ENCODE results near the gene HCST.

HCST gene

GRCh38 chr19:35901854-35902661 is at the start of gene HCST:
Gene HCST, plus strand, starts transcription at chr19:35902529. Its CDS starts 65 bp downstream, at chr19:35902594.
- TF ChIP-seq POLR2A (IDR thresholded peaks at IDR 0.05; ENCODE audit: extremely low read depth, insufficient read length), result no peak
- 0 out of 2 replicates have a peak, but pooled peaks have one; percentile 66 for TF ChIP-seq MAX (IDR thresholded peaks at IDR 0.05; ENCODE audit: low read depth, low read length)
- TF ChIP-seq MYC (IDR thresholded peaks at IDR 0.05; ENCODE audit: low read depth, low read length), result peak; percentile 50; the same call in 1 of the 2 replicates
- H3K4me3 ChIP-seq (ENCODE audit: low read depth, low read length), result peak within 1 kb of the TSS; percentile 40
- DNase-seq (ENCODE audit: low read depth), result peak; percentile 81

GRCh38 chr19:35853038-35853756 is 49.1 kb upstream of the HCST start:
- no peak overlapping the region for H3K4me3 ChIP-seq (ENCODE audit: low read depth, low read length)
- no peak for DNase-seq (ENCODE audit: low read depth)
- TF ChIP-seq MAX (IDR thresholded peaks at IDR 0.05; ENCODE audit: low read depth, low read length) (no peak), CTCF (IDR thresholded peaks at IDR 0.05; ENCODE audit: low read depth, low read length) (no peak), MYC (IDR thresholded peaks at IDR 0.05; ENCODE audit: low read depth, low read length) (no peak), POLR2A (IDR thresholded peaks at IDR 0.05; ENCODE audit: extremely low read depth, insufficient read length) (no peak)

- no peak within 1 kb of the TSS for H3K4me3 ChIP-seq (ENCODE audit: low read depth, low read length)
- no peak for TF ChIP-seq MYC (IDR thresholded peaks at IDR 0.05; ENCODE audit: low read depth, low read length)
- no peak for DNase-seq (ENCODE audit: low read depth)
Observed at GRCh38 chr19:35856546-35857149, 45.7 kb upstream of the HCST start, which contains the start of gene KIRREL2. Gene KIRREL2, plus strand, starts transcription at chr19:35856911. Its CDS starts 209 bp downstream, at chr19:35857120.

- no peak overlapping the region for H3K4me3 ChIP-seq (ENCODE audit: low read depth, low read length)
- TF ChIP-seq MYC (IDR thresholded peaks at IDR 0.05; ENCODE audit: low read depth, low read length), result no peak
- TF ChIP-seq POLR2A (IDR thresholded peaks at IDR 0.05; ENCODE audit: extremely low read depth, insufficient read length), result no peak
- no peak for TF ChIP-seq MAX (IDR thresholded peaks at IDR 0.05; ENCODE audit: low read depth, low read length)
- TF ChIP-seq CTCF (IDR thresholded peaks at IDR 0.05; ENCODE audit: low read depth, low read length), result no peak
- no peak for DNase-seq (ENCODE audit: low read depth)
Observed at GRCh38 chr19:35858311-35858710, 44.0 kb upstream of the HCST start.

- DNase-seq (ENCODE audit: low read depth), result no peak
- TF ChIP-seq POLR2A (IDR thresholded peaks at IDR 0.05; ENCODE audit: extremely low read depth, insufficient read length) (no peak), CTCF (IDR thresholded peaks at IDR 0.05; ENCODE audit: low read depth, low read length) (no peak)
- no peak overlapping the region for H3K4me3 ChIP-seq (ENCODE audit: low read depth, low read length)
Observed at GRCh38 chr19:35859414-35859813, 42.9 kb upstream of the HCST start.

GRCh38 chr19:35860436-35860817 is 41.9 kb upstream of the HCST start:
- H3K4me3 ChIP-seq (ENCODE audit: low read depth, low read length), result no peak overlapping the region
- DNase-seq (ENCODE audit: low read depth), result no peak
- TF ChIP-seq MAX (IDR thresholded peaks at IDR 0.05; ENCODE audit: low read depth, low read length) (no peak), POLR2A (IDR thresholded peaks at IDR 0.05; ENCODE audit: extremely low read depth, insufficient read length) (no peak), MYC (IDR thresholded peaks at IDR 0.05; ENCODE audit: low read depth, low read length) (no peak), CTCF (IDR thresholded peaks at IDR 0.05; ENCODE audit: low read depth, low read length) (no peak)

Data from NB4 (cell line).